Measurements from ENCODE around the gene C18orf32.
"Not testable (repeated sequence)": the region's sequence is repeated elsewhere in the genome, so short reads cannot be mapped to it uniquely, and the experiment has no call there.

The C18orf32 gene

GRCh38 chr18:49460976-49461601 is 25.9 kb downstream of the C18orf32 start:
- DNase-seq, result no peak
- Mint-ChIP-seq H3K9me3 (peaks cover 4% of the 10 kb centered on the region), H3K36me3 (ENCODE audit: low read depth) (no peaks in the 10 kb centered on the region), H3K27ac (no peak overlapping the region), H3K27me3 (ENCODE audit: low read depth, poor library complexity) (peaks cover 8% of the 10 kb centered on the region), H3K4me3 (peak overlapping the region; percentile 91), H3K4me1 (peaks cover 26% of the 10 kb centered on the region)
- no peak for TF ChIP-seq CTCF (IDR thresholded peaks at IDR 0.05)

- Mint-ChIP-seq H3K9me3 (peaks cover 4% of the 10 kb centered on the region), H3K27ac (no peak overlapping the region), H3K4me1 (peaks cover 17% of the 10 kb centered on the region), H3K4me3 (peak overlapping the region; percentile 91), H3K27me3 (ENCODE audit: low read depth, poor library complexity) (peaks cover 8% of the 10 kb centered on the region), H3K36me3 (ENCODE audit: low read depth) (peaks cover 7% of the 10 kb centered on the region)
- no peak for TF ChIP-seq CTCF (IDR thresholded peaks at IDR 0.05)
- DNase-seq, result no peak
Measured at GRCh38 chr18:49459404-49460171, 27.4 kb downstream of the C18orf32 start.

- Mint-ChIP-seq H3K9me3 (peaks cover 17% of the 10 kb centered on the region), H3K36me3 (ENCODE audit: low read depth) (peaks cover 25% of the 10 kb centered on the region), H3K4me1 (peaks cover 17% of the 10 kb centered on the region), H3K4me3 (no peak overlapping the region), H3K27me3 (ENCODE audit: low read depth, poor library complexity) (peaks cover 8% of the 10 kb centered on the region), H3K27ac (no peak overlapping the region)
- no peak for DNase-seq
- no peak for TF ChIP-seq CTCF (IDR thresholded peaks at IDR 0.05)
Measured at GRCh38 chr18:49457616-49458015, 29.4 kb downstream of the C18orf32 start.

- Mint-ChIP-seq H3K9me3 (peaks cover 22% of the 10 kb centered on the region), H3K27me3 (ENCODE audit: low read depth, poor library complexity) (peaks cover 8% of the 10 kb centered on the region), H3K4me1 (peaks cover 17% of the 10 kb centered on the region), H3K4me3 (no peak overlapping the region), H3K36me3 (ENCODE audit: low read depth) (peaks cover 31% of the 10 kb centered on the region), H3K27ac (no peak overlapping the region)
- TF ChIP-seq CTCF (IDR thresholded peaks at IDR 0.05), result no peak
- DNase-seq, result no peak
Measured at GRCh38 chr18:49456794-49457193, 30.2 kb downstream of the C18orf32 start.

GRCh38 chr18:49452534-49452933 is 34.5 kb downstream of the C18orf32 start:
- H3K27ac Mint-ChIP-seq, result not testable (repeated sequence)
- H3K9me3 Mint-ChIP-seq, result peaks cover 56% of the 10 kb centered on the region

GRCh38 chr18:49447810-49448745 is 39.0 kb downstream of the C18orf32 start:
- peaks cover 53% of the 10 kb centered on the region for H3K9me3 Mint-ChIP-seq
- DNase-seq, result peak; percentile 40
- H3K36me3 Mint-ChIP-seq (ENCODE audit: low read depth), result peaks cover 62% of the 10 kb centered on the region
- no peaks in the 10 kb centered on the region for H3K4me1 Mint-ChIP-seq
- TF ChIP-seq CTCF (IDR thresholded peaks at IDR 0.05), result peak; percentile 52
- no peak overlapping the region for H3K4me3 Mint-ChIP-seq
- no peaks in the 10 kb centered on the region for H3K27me3 Mint-ChIP-seq (ENCODE audit: low read depth, poor library complexity)
- no peak overlapping the region for H3K27ac Mint-ChIP-seq

More at GRCh38 chr18:49452534-49452933, 34.5 kb downstream of the C18orf32 start:
- H3K4me3 Mint-ChIP-seq; DNase-seq; H3K27me3 Mint-ChIP-seq (ENCODE audit: low read depth, poor library complexity); H3K4me1 Mint-ChIP-seq: not testable (repeated sequence)
- H3K36me3 Mint-ChIP-seq (ENCODE audit: low read depth), result peaks cover 69% of the 10 kb centered on the region
